Measurements from ENCODE around the gene PLCG1.

Gene PLCG1

DNA sequence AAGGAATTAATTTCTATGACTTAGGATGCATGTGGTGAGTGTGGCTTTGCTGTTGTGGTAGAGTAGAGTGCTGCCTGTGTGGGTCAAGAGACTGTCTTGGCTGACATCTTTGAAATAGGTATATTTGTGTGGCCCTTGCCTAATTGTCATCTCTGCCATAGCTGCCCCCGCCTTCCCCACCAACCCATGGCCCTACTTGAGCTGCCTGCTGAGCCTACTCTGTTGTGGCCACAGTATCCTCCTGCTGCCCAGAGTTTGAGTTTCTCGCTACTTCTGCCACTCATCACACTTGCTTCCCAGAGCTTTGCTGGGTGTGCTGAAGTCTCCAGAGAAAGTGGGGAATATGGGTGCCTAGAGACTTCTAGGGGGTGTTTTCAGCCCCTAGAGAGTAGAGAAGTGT is 8.0 kb downstream of the PLCG1 start:
- no peak for DNase-seq

DNA sequence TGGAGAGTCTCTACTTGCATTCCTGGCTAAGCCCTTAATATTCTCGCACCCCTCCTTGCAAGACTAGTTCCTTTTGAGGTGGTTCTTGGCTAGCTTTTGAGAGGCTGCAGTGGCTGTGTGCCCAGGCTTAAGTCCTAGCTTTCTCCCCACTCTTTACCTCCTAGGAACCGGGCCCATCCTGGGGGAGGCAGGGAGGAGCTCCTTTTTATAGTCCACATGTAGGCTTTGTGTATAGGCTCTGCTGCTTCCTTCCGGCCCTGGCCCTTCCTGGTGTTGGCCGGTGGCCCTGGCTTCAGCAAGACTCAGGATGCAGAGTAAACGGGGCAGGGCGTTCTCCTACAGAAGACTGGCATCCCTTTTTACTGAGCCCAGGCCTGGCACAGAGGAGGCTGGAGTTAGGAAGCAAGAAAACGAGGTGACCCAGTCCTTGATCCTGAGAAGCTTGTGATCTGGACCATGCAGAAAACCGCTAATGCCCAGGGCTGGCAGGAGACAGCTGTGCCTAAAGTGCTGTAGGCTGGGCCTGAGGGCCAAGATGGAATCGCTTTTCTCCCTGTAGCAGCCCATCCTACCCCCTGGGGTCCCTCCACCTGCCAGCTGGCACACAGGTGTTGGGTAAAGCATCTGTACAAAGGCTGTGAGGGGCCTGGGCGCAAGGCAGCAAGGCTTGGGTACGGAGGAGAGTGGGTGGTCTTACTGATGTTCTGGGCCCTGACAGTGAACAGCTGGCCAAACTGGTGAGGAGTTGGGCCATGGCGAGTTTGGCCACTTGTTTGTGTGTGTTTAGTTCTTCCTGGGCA is 8.7 kb downstream of the PLCG1 start:
- peak; percentile 61 for DNase-seq

DNA sequence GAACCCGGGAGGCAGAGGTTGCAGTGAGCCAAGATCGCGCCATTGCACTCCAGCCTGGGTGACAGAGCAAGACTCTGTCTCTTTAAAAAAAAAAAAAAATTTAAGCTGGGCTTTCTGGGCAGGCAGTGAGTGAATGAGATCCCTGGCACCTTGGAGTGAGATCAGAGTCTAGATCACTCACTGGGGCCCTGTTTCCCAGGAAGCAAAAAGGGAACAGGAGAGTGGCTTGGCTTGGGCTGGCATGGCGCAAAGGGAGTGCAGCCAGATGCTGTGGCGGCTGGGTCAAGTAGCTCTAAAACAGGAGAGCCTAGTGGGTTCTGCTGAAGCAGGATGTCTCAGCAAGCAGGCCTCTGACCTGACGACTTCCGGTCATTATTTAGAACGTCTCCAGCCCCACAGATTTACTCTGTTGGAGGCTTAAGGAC is 10.4 kb downstream of the PLCG1 start:
- no peak for DNase-seq

DNA sequence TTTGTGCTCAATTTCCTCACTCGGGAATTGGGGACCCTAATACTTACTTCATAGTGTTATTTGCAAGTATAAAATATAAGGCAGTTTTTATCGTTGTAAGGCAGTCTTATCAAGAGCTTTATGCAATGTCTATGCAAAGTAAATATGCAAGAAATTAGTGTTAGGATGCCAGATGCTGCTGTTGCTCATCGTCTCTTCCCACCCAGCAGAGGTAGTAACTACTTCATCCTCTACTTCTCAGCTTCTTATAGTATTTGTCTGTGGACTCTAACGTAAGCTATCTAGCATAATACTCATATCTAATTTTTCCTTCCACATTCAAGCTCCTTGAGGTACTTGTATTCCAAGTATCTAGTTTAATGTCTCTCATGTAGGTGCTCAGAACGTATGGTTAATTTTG is 11.6 kb downstream of the PLCG1 start:
- DNase-seq, result no peak

DNA sequence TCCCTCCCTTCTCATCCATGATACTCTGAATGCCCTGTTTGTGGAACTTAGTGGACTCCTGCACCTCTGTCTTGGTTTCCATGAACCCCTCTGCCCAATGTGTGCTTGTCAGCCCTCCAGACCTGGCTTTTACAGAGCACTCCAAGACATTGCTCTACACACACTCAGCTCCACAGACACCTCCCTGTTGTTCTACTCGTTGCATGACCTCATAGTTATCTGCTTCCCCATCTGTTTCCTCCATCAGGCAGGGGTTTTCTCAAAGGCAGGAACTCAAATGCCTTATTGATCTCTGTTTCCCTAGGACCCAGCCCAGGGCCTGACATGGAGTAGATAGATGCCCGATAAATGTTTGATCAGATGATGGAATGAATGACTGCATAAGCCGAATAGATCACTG is 13.3 kb downstream of the PLCG1 start:
- DNase-seq, result no peak

DNA sequence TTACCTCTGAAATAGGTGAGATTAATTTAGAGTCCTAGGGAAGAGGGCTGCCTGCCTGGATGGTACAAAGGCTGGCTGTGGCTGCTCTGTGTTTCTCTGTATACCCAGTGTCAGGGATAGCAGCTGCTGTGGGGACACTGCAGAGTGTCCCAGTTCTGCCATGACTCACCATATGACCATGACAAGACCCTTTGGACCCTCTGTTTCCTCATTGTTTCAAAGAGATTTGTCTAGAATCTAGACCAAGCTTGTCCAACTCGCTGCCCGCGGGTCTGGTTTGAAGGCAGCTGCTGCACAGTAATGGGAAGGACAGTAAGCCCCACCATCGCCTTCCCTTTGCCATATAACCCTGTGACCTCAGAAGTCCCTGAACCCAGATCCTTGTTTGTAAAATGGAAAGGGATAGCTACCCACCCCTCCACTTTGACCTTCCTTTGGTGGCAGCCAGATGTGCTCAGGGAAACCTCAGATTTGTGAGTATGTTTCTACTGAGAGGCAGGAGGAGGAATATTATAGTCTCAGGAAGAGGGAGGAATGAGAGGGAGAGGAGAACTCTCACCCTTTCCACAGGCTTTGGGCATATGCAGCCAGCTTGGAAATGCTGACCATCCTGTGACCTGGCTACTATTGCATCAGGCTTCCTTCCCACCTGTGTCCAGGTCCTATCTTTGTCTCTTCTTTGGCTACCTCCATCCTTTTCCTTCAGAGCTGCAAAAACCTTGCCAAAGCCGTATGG is 14.0 kb downstream of the PLCG1 start:
- DNase-seq, result no peak

DNA sequence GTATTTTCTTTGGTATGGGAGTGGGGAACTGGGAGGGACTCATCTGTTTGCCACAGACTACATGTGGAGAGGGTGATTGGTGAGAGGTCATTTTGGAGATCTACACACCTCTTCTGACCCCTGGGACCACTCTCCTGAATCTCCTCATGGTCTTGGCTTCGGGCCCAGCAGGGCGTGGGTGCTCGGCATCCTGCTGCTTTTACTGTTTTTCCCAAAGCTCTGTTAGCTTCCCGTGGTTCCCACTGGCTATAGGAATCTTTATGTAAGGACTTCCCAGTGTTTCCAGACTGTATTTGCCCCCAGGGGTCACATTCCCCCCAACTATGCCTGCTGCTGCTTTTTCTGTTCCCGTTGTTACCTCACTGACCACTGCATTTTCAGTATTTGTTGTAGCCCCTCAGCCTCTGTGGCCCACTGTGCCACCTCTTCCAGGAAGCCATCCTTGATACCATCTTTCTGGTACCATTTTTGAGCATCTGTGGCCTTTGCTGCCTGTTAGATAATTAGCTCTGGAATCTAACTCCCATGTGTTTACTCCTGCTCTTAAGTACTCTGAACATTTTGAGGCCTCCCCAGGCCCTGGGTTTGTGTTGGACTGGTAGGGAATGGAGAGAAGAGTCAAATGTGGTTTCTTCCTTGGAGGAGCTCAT is 14.9 kb downstream of the PLCG1 start:
- DNase-seq, result no peak

DNA sequence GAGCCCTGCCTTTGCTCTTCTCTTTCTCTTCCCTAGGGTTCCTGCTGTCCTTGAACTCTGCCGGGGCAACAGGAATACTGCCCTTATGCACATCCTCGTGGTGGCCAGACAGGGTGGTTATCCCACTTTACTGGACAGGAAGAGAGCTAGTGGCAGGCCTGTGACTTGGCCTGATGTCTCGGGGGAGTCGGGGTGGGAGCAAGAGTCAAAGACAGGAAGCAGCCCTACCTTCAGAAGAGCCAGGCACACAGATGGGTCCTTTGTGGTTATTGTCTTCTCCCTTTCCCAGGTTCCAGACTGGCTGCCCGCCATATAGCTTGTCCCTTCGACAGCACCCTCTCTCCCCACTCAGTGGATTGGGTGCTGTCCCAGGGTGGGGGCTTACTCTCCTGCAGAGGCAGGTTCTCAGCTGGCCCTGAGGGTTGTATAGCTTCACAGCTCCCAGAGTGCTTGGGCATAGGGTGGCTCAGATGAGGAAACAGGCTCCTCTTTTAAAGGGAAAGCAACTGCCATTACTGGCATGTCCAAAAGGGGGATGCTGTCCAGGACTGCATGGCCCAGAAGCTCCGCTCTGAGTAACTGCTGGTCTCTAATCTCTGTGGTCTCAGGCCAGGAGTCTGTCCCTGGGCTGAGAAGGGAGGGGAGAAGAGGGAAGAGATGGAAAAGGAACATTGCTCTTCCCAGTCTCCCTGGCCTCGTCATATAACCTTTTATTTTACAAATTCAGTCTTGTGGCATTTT is 17.3 kb downstream of the PLCG1 start:
- DNase-seq, result no peak

DNA sequence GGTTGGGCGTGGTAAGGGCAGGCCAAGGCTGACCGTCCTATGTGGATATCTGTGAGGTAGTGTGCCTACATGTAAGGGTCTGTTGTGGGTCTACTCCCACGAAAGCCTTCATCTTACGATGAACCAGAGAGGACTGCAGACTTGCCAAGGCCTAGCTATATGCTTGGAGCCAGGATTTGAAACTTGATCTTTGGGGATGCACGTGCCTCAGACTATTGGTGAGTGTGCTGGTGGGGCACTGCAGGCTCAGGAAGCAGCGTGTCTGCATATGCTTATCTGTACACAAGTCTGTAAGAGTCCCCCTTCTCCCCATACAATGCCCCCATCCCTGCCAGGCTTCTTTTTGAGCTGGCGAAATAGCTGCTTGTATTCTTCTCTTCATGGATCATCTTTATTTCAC is 17.9 kb downstream of the PLCG1 start:
- no peak for DNase-seq

DNA sequence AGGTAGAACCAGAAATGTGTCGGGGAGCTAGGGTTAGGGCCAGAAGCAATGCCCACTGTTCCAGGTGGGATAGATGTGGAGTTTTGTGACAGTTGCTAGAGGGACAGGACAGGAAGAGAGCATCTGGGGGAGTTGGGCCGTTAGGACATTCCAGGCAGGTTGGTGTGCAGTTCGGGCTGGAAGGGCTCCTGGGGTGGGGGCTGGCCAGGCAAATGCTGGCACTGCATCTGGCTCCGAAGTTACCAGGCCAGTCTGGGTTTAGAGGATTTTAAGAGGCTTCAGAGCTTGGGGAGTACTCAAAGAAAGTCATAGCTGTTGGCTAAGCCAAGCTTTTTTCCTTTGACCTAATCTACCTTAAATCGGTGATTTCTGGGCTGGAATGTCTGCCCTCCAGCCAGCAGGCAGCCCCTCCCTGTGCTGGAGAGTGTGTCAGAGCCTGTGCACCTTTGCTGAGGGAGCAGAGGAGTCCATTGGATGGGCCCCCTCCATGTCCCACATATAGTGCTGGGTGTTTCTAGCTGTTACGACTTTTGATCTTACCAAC is 20.8 kb downstream of the PLCG1 start:
- DNase-seq, result no peak

DNA sequence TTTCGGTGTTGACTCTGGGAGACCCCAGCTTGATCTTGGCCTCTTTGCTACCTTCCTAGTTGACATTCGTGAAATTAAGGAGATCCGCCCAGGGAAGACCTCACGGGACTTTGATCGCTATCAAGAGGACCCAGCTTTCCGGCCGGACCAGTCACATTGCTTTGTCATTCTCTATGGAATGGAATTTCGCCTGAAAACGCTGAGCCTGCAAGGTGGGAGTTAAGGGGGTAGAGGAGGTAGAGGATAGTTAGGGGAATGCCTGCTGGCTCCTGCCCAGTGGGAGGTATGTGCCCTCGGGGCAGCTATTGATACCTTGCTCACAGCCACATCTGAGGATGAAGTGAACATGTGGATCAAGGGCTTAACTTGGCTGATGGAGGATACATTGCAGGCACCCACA is 22.2 kb downstream of the PLCG1 start:
- no peak for DNase-seq

DNA sequence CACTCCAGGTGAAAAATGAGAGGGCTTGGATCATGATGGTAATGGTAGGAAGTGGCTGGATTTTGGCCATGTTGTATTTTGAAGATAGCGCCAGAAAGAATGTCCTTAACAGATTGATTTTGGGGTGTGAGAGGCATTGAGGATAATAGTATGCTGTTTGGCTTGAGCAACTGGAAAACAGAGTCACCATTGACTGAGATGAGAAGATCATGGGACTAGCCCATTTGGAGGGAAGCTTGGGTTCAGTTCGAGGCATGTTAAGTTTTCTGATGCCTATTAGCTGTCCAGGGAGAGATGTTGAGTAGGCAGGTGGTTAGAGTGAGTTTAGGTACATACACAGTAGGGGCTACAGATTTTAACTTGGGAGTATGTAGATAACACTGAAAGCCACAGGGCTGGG is 23.3 kb downstream of the PLCG1 start:
- no peak for DNase-seq

DNA sequence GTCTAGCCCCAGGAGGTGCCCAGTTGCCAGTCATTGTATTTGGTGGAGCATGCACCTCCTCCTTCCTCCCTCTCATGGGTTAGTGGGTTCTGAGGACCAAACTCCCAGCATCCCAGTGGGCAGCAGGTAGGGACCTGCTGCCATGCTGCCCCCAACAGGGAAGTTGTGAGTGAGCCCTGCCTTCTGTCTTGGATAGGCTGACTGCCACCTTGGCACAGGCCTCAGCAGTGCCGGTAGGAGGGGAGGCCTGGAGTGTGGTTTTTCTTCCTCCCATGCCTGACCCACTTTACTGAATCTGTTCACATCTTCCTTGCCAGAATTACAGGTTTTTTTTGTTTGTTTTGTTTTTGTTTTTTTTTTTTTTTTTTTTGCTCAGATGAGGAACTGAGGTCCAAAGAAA is 24.5 kb downstream of the PLCG1 start:
- DNase-seq, result no peak

DNA sequence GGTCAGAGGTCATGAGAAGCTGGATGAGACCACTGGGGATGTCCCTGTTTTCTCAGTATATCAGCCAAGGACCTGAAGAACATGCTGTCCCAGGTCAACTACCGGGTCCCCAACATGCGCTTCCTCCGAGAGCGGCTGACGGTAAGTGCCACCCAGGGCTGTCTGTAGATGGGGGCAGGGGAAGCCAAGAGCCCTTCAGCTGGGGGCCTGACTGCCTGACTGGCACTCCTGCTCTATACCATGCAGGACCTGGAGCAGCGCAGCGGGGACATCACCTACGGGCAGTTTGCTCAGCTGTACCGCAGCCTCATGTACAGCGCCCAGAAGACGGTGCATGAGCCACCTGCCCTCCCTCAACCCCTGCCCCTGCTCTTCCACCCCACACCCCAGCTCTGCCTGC is 25.1 kb downstream of the PLCG1 start:
- no peak for DNase-seq

DNA sequence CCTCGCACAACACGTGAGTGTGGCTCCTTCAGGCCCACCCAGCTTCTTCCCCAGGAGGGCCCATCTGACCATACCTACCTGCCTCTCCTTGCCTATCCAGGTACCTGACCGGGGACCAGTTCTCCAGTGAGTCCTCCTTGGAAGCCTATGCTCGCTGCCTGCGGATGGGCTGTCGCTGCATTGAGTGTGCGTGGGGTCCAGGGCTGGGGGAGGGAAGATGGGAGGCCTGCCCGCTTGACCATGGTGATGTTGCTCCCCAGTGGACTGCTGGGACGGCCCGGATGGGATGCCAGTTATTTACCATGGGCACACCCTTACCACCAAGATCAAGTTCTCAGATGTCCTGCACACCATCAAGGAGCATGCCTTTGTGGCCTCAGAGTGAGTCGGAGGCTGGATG is 26.5 kb downstream of the PLCG1 start:
- no peak for DNase-seq

DNA sequence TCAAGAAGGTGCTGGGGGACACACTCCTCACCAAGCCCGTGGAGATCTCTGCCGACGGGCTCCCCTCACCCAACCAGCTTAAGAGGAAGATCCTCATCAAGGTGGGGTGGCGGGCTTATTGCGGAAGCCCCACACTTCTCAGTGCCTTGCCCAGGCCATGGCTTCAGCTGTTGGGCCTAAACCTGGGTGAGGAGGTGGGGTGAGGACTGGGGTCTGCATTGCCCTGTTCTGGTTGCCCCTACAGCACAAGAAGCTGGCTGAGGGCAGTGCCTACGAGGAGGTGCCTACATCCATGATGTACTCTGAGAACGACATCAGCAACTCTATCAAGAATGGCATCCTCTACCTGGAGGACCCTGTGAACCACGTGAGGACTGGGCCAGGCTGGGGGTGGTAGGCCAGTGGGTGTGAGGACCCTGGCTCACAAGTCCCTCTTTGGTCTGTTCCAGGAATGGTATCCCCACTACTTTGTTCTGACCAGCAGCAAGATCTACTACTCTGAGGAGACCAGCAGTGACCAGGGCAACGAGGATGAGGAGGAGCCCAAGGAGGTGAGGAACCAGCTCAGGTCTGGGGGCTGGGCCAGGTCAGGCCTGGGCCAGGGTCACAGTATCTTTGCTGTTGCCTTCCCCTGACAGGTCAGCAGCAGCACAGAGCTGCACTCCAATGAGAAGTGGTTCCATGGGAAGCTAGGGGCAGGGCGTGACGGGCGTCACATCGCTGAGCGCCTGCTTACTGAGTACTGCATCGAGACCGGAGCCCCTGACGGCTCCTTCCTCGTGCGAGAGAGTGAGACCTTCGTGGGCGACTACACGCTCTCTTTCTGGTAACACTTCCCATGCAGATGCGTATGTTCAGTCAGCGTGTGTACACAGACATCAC is 27.9 kb downstream of the PLCG1 start:
- DNase-seq, result no peak

DNA sequence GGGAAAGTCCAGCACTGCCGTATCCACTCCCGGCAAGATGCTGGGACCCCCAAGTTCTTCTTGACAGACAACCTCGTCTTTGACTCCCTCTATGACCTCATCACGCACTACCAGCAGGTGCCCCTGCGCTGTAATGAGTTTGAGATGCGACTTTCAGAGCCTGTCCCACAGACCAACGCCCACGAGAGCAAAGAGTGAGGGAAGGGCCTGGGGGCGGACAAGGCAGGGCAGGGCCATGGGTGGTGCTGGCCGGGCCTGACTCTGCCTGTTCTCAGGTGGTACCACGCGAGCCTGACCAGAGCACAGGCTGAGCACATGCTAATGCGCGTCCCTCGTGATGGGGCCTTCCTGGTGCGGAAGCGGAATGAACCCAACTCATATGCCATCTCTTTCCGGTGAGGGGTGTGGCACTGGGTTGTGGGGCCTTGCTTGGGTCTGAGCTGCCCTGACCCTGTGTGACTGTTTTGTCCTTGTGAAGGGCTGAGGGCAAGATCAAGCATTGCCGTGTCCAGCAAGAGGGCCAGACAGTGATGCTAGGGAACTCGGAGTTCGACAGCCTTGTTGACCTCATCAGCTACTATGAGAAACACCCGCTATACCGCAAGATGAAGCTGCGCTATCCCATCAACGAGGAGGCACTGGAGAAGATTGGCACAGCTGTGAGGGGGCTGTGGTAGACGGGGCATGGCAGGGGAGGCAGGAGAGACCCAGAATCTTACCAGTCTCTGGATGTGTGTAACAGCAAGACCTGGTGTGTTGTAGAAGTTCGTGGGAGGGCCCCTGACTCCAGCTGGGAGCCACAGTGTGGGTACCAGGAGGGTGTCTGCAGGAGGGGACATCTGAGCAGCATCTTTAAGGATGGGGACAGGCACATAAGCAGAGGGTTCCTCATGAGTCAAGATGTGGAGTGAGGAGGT is 29.1 kb downstream of the PLCG1 start:
- peak; percentile 16 for DNase-seq

DNA sequence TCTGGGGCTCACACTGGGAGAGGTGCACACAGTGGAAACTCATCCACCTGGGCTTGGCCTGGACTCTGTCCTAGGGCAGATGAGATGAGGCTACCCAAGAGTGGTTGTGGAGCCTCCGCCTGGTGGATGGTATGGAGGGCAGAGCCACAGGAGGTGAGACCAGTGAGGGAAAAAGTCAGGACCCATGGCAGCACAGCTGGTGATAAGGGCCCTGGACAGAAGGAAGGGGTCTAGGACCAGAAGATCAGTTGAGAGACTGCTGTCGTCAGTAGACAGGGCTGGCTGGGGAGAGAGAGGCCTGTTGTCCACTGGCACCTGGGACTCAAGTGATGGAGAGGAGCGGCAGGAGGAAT is 29.8 kb downstream of the PLCG1 start:
- peak; percentile 8 for DNase-seq

DNA sequence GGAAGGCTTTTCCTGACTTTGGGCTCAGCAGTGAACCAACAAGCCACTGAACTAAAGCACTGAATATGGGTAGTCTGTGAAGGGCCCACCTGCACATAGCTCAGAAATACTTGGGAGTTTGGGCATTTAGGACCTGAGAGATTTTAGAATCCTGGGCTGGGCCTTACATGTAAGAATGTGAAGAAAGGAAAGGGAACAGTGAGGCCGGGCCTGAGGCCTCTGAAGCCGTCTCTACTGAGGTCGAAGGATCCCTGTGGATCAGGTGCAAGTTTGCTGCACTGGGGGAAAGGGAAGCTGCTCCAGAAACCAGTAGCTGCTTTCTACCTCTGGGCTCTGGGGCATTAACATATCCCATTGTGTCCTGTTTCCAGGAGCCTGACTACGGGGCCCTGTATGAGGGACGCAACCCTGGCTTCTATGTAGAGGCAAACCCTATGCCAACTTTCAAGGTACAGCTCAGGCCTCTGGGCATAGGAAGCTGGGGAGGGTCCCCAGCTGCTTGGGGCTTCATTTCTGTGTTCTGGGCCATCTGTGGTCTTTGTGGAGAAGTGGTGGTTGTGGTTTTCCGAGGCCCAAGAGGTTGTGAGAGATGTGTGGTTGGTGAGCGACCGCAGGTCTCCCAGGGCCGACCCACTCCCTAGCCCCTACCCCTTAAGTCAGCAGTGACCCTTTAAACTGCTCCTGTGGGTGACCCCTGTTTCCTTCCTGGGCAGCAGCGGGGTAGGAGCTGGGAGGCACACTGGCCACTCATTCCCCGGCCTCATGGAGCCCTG is 30.3 kb downstream of the PLCG1 start:
- DNase-seq, result peak; percentile 21

Data from femur (tissue), 1 donor.